Measurements from ENCODE around the gene GATA3.
"Not testable (repeated sequence)": the region's sequence is repeated elsewhere in the genome, so short reads cannot be mapped to it uniquely, and the experiment has no call there.

The GATA3 gene

GRCh38 chr10:8054494-8055407 is at the start of gene GATA3:
TSS of gene GATA3 (plus strand) at chr10:8054688. CDS start at chr10:8055656, 968 bp downstream.
- no peak for ATAC-seq
- no peak within 1 kb of the TSS for H3K27ac Mint-ChIP-seq
- no peaks in the 10 kb centered on the region for H3K36me3 Mint-ChIP-seq

DNA sequence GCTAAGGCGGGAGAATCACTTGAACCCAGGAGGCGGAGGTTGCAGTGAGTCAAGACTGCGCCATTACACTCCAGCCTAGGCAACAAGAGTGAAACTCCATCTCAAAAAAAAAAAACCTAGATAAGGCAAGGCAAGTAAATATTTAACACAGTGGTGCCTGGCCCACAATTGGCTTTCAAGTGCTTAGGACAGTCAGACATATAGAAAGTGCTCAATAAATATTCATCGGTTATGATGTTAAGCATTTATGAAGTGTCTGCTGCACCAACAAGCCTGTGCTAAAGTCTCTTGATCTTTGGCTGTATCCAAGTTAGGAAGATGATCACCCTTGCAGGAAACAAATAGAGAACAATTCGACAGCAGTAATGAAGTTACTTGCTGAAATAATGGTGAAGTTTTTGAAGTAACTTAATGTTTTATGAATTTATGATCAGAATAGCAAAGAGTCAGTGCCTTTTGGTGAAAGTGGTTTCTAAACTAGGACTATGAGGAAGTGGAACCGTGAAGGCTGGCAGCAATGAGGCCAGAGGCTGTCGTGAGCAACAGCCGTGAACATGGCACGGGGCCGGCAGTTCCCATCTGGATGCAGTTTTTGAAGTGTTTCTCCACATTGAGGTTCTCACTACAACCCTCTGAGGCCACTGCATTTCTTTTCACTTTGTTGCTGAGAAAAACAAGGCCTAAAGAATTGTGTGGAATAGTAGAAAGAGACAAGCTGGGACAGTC is 48.1 kb upstream of the GATA3 start:
- H3K27me3 Mint-ChIP-seq, result no peaks in the 10 kb centered on the region
- H3K27ac Mint-ChIP-seq, result no peak overlapping the region
- peaks cover 8% of the 10 kb centered on the region for H3K4me1 Mint-ChIP-seq
- ATAC-seq, result no peak
- no peak overlapping the region for H3K4me3 Mint-ChIP-seq
- peaks cover 76% of the 10 kb centered on the region for H3K36me3 Mint-ChIP-seq
- peaks cover 9% of the 10 kb centered on the region for H3K9me3 Mint-ChIP-seq

More at GRCh38 chr10:8054494-8055407, at the start of gene GATA3:
- Mint-ChIP-seq H3K4me3 (peak within 1 kb of the TSS; percentile 82), H3K4me1 (peaks cover 45% of the 10 kb centered on the region), H3K27me3 (peaks cover 92% of the 10 kb centered on the region), H3K9me3 (no peaks in the 10 kb centered on the region)

GRCh38 chr10:8009031-8009430 is 45.5 kb upstream of the GATA3 start:
- H3K4me3 Mint-ChIP-seq, result no peak overlapping the region
- no peaks in the 10 kb centered on the region for H3K9me3 Mint-ChIP-seq
- no peaks in the 10 kb centered on the region for H3K27me3 Mint-ChIP-seq
- H3K27ac Mint-ChIP-seq, result no peak overlapping the region
- ATAC-seq, result peak; percentile 60
- H3K4me1 Mint-ChIP-seq, result peaks cover 8% of the 10 kb centered on the region
- peaks cover 73% of the 10 kb centered on the region for H3K36me3 Mint-ChIP-seq

DNA sequence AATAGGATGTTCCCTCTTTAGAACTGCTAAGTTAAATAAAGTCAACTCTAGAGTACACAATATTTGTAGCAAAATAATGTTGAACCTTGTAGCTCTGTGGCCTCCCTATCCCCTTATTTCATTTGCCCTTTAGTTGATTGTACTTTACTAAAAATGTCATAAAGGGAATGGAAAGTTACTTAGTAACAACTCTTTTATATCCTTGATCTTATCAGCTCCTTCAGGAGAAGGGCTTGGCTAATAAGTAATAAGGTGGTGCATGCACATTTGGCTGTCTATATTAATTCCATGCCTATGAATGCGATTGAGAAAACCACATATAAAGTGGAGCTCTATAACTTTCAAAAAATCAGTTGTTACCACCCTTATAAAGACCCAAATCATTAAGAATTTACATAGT is 41.5 kb upstream of the GATA3 start:
- Mint-ChIP-seq H3K36me3 (peaks cover 71% of the 10 kb centered on the region), H3K27me3 (no peaks in the 10 kb centered on the region), H3K9me3 (no peaks in the 10 kb centered on the region), H3K4me1 (no peaks in the 10 kb centered on the region), H3K27ac (no peak overlapping the region), H3K4me3 (no peak overlapping the region)
- ATAC-seq, result no peak

- Mint-ChIP-seq H3K4me3 (no peak overlapping the region), H3K9me3 (no peaks in the 10 kb centered on the region), H3K36me3 (peaks cover 65% of the 10 kb centered on the region), H3K27me3 (no peaks in the 10 kb centered on the region), H3K4me1 (no peaks in the 10 kb centered on the region), H3K27ac (no peak overlapping the region)
- no peak for ATAC-seq
Observed at GRCh38 chr10:8013619-8014018, 40.9 kb upstream of the GATA3 start.

GRCh38 chr10:8014649-8015048 is 39.8 kb upstream of the GATA3 start:
- peaks cover 56% of the 10 kb centered on the region for H3K36me3 Mint-ChIP-seq
- no peak overlapping the region for H3K4me3 Mint-ChIP-seq
- H3K9me3 Mint-ChIP-seq, result no peaks in the 10 kb centered on the region
- no peak for ATAC-seq
- no peak overlapping the region for H3K27ac Mint-ChIP-seq
- no peaks in the 10 kb centered on the region for H3K27me3 Mint-ChIP-seq
- no peaks in the 10 kb centered on the region for H3K4me1 Mint-ChIP-seq

GRCh38 chr10:8017277-8017676 is 37.2 kb upstream of the GATA3 start:
- H3K27ac Mint-ChIP-seq, result no peak overlapping the region
- H3K4me3 Mint-ChIP-seq, result no peak overlapping the region
- H3K9me3 Mint-ChIP-seq, result no peaks in the 10 kb centered on the region
- peaks cover 33% of the 10 kb centered on the region for H3K36me3 Mint-ChIP-seq
- ATAC-seq, result no peak
- H3K27me3 Mint-ChIP-seq, result no peaks in the 10 kb centered on the region
- H3K4me1 Mint-ChIP-seq, result no peaks in the 10 kb centered on the region

GRCh38 chr10:8023321-8023720 is 31.2 kb upstream of the GATA3 start:
- H3K4me3 Mint-ChIP-seq, result no peak overlapping the region
- H3K27ac Mint-ChIP-seq, result no peak overlapping the region
- peaks cover 28% of the 10 kb centered on the region for H3K27me3 Mint-ChIP-seq
- H3K9me3 Mint-ChIP-seq, result no peaks in the 10 kb centered on the region
- peaks cover 5% of the 10 kb centered on the region for H3K4me1 Mint-ChIP-seq
- H3K36me3 Mint-ChIP-seq, result no peaks in the 10 kb centered on the region
- no peak for ATAC-seq

- peaks cover 28% of the 10 kb centered on the region for H3K27me3 Mint-ChIP-seq
- no peak for ATAC-seq
- peaks cover 5% of the 10 kb centered on the region for H3K4me1 Mint-ChIP-seq
Observed at GRCh38 chr10:8023851-8024250, 30.6 kb upstream of the GATA3 start.

DNA sequence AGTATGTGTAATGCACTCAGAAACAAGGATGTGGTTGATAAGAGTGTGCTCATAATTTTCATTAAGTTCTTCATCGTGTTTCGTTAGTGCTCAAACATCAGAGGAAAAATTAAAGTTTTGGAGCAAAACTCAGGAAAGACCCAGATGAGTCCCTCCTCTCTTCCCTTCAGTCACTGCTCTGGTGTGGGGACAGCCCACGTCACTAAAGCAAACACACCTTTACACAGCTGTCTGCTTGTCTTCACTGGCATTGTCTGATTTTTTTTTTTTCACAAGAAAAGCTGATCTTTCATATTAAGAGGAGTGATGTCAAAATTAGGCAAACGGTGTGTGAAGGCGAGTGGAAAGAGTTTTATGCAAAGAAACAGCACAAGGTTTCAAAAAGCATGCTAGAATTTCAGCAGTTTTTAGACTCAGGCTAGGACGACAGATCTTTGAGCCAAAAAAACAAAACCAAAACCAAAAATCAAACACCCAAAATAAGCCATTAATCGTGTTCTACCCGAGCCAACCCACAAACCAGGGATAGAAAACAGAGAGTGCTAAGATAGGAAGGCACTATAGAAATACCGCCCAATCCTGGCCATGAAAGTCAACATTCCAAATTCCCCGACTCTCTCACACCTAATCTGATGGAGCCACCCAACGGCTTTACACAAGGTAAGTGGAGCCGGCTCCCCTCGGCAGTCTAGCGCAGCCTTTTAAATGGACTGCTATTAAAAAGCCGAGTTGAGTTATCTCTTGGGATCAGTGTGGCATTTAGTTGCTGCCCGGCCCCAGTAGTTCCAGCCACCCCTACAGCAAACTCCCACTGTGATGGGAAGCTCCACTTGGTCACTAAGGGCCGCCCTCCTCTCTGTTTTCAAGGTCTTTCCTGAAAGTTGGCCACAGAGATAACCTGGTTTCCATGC is 27.9 kb upstream of the GATA3 start:
- no peak for ATAC-seq
- Mint-ChIP-seq H3K4me3 (peak overlapping the region; percentile 48), H3K27me3 (peaks cover 47% of the 10 kb centered on the region), H3K36me3 (no peaks in the 10 kb centered on the region), H3K27ac (no peak overlapping the region), H3K4me1 (peaks cover 5% of the 10 kb centered on the region), H3K9me3 (no peaks in the 10 kb centered on the region)

More at GRCh38 chr10:8023851-8024250, 30.6 kb upstream of the GATA3 start:
- H3K36me3 Mint-ChIP-seq, result no peaks in the 10 kb centered on the region
- H3K4me3 Mint-ChIP-seq, result no peak overlapping the region
- H3K9me3 Mint-ChIP-seq, result no peaks in the 10 kb centered on the region
- H3K27ac Mint-ChIP-seq, result no peak overlapping the region

DNA sequence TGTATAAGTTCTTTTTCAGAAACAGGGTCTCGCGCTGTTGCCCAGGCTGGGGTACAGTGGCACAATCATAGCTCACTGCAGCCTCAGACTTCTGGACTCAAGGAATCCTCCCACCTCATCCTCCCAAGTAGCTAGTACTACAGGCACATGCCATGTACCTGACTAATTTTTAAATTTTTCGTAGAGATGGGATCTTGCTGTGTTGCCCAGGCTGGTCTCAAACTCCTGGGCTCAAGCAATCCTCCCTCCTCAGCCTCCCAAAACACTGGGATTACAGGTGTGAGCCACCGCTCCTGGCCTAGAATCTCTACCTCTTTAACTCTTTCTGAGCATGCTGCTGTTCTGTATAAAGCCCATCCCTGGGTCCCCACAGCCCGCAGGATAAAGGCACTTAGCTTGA is 23.3 kb upstream of the GATA3 start:
- not testable (repeated sequence) for H3K9me3 Mint-ChIP-seq, ATAC-seq, H3K4me1 Mint-ChIP-seq, H3K36me3 Mint-ChIP-seq, H3K4me3 Mint-ChIP-seq, H3K27ac Mint-ChIP-seq
- H3K27me3 Mint-ChIP-seq, result peaks cover 66% of the 10 kb centered on the region

- Mint-ChIP-seq H3K9me3 (no peaks in the 10 kb centered on the region), H3K36me3 (no peaks in the 10 kb centered on the region), H3K27me3 (peaks cover 66% of the 10 kb centered on the region), H3K4me1 (peaks cover 5% of the 10 kb centered on the region), H3K4me3 (no peak overlapping the region), H3K27ac (no peak overlapping the region)
- ATAC-seq, result no peak
Observed at GRCh38 chr10:8032558-8032957, 21.9 kb upstream of the GATA3 start.

GRCh38 chr10:8033812-8034465 is 20.5 kb upstream of the GATA3 start:
- Mint-ChIP-seq H3K27me3 (peaks cover 76% of the 10 kb centered on the region), H3K4me1 (peaks cover 11% of the 10 kb centered on the region), H3K27ac (no peak overlapping the region), H3K9me3 (peaks cover 5% of the 10 kb centered on the region), H3K4me3 (no peak overlapping the region), H3K36me3 (no peaks in the 10 kb centered on the region)
- ATAC-seq, result no peak

DNA sequence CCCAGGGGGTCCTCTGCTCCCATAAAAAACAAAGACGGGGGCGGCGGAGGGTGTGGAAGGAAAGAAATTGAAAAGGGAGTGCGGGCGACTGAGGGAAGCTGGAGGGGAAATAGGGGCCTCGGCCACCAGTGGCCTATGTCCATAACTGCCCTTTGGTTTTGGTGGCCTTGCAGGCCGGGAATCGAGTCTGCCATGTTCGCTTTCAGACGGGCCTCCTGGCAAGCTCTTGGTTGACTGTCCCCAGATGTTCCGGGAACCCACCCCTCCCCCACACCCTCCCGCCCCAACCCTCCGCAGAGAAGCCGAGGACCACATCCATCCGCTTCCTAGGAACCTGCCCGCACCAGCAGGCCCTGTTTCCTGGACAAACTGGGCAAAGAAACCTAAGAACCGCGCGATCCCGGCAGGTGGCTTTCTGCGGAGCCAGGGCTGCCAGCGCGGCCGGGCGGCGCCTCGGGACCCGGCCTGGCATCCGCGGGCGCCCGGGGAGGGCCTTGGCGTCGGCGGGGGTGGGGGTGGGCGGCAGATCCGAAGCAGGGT is 20.0 kb upstream of the GATA3 start:
- H3K4me3 Mint-ChIP-seq, result no peak overlapping the region
- no peak overlapping the region for H3K27ac Mint-ChIP-seq
- H3K36me3 Mint-ChIP-seq, result no peaks in the 10 kb centered on the region

More for the DNA sequence above, 20.0 kb upstream of the GATA3 start:
- H3K9me3 Mint-ChIP-seq, result peaks cover 5% of the 10 kb centered on the region
- H3K27me3 Mint-ChIP-seq, result peaks cover 82% of the 10 kb centered on the region
- peaks cover 11% of the 10 kb centered on the region for H3K4me1 Mint-ChIP-seq
- no peak for ATAC-seq

All from stimulated activated memory B cell treated with anti-CD40 and anti-IgM and Interleukin-4, amounts not matched to agents 10 μg/mL and 1 μg/mL and 100 μg/mL, for 72 hours (primary cell).